ENCODE results near the gene CCL27. TPM values are rescaled to one million over a fixed set of nuclear protein-coding genes. Genes with fewer than 3 reads are reported as not detected.

The CCL27 gene, protein sequence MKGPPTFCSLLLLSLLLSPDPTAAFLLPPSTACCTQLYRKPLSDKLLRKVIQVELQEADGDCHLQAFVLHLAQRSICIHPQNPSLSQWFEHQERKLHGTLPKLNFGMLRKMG
- polyA plus RNA-seq (ENCODE audit: insufficient read length in 4 of 4) = under 1 TPM; 0.28 to 0.71 (median 0.54) TPM

- no peak for DNase-seq (ENCODE audit: low read depth in 4 of 4, low spot score in 3 of 4)
Observed at GRCh38 chr9:34662526-34663302, at the start of gene CCL27. TSS of gene CCL27 (minus strand) at chr9:34662657. CDS start at chr9:34662633, 24 bp downstream.

DNA sequence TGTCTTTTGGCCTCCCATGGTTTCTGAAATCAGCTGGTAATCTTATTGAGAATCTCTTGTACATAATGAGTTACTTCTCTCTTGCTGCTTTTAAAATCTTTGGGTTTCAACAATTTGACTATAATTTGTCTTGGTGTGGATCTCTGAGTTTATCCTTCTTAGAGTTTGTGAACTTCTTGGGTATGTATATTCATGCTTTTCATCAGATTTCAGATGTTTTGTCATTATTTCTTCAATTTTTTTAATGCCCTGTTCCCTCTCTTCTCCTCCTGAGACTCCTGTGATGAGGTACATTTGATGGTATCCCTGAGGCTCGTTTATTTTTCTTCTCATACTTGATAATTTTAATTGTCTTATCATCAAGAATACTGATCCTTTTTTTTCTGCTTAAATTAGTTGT, 49.7 kb upstream of the CCL27 start:
- DNase-seq (ENCODE audit: low read depth in 4 of 4, low spot score in 3 of 4) = no peak

DNA sequence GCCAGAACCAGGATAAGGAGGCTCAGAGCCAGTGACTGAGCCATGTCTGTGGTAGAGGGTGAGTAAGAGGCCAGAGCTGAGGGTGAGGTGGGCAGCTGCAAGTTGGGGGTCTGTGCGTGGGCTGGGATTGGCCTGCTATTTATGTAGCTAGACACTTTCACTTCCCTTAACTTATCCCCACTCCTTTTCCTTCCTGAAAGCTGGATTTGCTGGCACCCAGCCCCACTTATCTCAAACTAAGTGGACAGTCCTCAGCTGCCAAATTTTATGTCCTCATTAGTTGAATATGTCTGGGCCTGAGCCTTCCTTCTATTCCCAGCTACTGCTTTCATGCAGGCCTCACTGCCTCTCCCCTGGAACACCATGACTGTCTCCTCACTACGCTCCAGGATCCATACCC, 47.6 kb upstream of the CCL27 start, which contains the start of gene CCL21:
Gene CCL21 (minus strand): TSS at position 114 of the 400 bp plus-strand sequence. CDS start 70 bp downstream, at position 44.
- DNase-seq (ENCODE audit: low read depth in 4 of 4, low spot score in 3 of 4) = peak in 1 of 4 donors; percentile 33

GRCh38 chr9:34709196-34709978, 46.9 kb upstream of the CCL27 start:
- no peak for DNase-seq (ENCODE audit: low read depth in 4 of 4, low spot score in 3 of 4)

- no peak for DNase-seq (ENCODE audit: low read depth in 4 of 4, low spot score in 3 of 4)
Observed at GRCh38 chr9:34707130-34707529, 44.7 kb upstream of the CCL27 start.

DNA sequence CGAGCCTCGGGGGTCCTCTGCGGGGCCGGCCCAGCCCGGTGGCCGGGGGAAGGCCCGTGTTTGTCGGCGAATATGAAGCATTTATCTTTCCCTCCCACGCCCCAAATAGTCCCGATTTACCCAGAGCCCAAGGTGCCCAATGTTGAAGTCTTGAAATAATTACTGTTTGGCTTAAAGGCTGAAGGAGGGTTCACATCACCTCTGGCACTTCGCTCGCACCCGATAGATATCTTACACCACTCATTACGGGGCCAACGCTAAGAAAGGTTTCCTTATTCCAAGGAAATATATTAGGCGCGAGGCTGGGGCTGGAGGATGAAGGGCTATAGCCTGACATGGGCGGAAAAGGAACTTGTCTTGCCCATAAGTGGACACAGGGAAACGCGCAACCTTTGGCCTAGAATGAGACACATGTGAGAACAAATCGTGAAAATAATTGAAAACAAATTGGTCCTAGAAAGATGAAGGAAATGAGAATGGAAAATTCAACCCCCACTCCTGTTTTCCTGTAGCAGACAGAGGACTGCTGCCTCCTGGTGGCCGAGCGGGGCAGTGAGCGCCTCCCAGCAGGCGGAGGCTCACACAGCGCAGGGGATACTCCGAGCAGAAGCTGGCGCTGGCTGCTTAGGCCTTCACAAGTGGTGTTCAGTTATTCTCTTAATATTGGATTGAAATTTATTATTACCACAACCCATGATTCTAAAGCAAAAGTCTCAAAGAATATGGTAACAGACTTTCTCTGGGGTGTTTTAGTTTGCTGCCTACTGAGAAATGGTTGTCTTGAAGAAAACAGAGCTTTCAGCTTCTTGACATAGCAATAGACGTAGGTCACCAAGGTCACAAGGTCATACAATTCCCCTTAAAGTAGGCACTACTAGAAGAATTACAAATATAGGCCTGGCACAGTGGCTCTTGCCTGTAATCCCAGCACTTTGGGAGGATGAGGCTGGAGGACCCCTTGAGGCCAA, 39.6 kb upstream of the CCL27 start:
- peak; percentile 61 to 74 (median 63) for DNase-seq (ENCODE audit: low read depth in 4 of 4, low spot score in 3 of 4)

GRCh38 chr9:34701023-34701768, 38.7 kb upstream of the CCL27 start:
- DNase-seq (ENCODE audit: low read depth in 4 of 4, low spot score in 3 of 4) = peak in 3 of 4 donors; percentile 52 to 65 (median 63)

GRCh38 chr9:34694811-34695210, 32.4 kb upstream of the CCL27 start:
- DNase-seq (ENCODE audit: low read depth in 4 of 4, low spot score in 3 of 4) = no peak

GRCh38 chr9:34693560-34693959, 31.1 kb upstream of the CCL27 start:
- DNase-seq (ENCODE audit: low read depth in 4 of 4, low spot score in 3 of 4) = no peak

GRCh38 chr9:34691936-34692315, 29.5 kb upstream of the CCL27 start:
- no peak for DNase-seq (ENCODE audit: low read depth in 4 of 4, low spot score in 3 of 4)

GRCh38 chr9:34690983-34691935, 28.8 kb upstream of the CCL27 start, which contains the start of gene CCL19:
TSS of gene CCL19 (minus strand) at chr9:34691276. CDS start at chr9:34691139, 137 bp downstream.
- no peak for DNase-seq (ENCODE audit: low read depth in 4 of 4, low spot score in 3 of 4)

- DNase-seq (ENCODE audit: low read depth in 4 of 4, low spot score in 3 of 4) = no peak
Observed at GRCh38 chr9:34689512-34689911, 27.1 kb upstream of the CCL27 start.

DNA sequence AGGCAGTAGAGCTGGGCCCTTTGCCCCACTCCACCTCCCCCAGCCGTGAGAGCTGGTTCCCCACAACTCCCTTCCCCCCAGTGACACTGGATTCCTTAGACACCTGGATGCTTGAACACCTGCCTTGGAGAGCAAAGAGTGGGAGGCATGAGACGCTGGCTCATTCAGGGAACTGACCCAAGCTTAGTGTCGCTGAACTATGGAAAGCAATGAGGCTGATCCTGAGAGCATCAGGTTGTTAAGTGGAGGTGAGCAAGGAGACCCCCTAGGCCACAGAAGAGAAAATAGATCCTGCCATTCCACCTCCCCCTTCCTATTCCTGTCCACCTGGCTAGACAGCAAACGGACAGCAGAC, 26.6 kb upstream of the CCL27 start:
- no peak for DNase-seq (ENCODE audit: low read depth in 4 of 4, low spot score in 3 of 4)

GRCh38 chr9:34688329-34689115, 26.1 kb upstream of the CCL27 start:
- DNase-seq (ENCODE audit: low read depth in 4 of 4, low spot score in 3 of 4) = no peak

DNA sequence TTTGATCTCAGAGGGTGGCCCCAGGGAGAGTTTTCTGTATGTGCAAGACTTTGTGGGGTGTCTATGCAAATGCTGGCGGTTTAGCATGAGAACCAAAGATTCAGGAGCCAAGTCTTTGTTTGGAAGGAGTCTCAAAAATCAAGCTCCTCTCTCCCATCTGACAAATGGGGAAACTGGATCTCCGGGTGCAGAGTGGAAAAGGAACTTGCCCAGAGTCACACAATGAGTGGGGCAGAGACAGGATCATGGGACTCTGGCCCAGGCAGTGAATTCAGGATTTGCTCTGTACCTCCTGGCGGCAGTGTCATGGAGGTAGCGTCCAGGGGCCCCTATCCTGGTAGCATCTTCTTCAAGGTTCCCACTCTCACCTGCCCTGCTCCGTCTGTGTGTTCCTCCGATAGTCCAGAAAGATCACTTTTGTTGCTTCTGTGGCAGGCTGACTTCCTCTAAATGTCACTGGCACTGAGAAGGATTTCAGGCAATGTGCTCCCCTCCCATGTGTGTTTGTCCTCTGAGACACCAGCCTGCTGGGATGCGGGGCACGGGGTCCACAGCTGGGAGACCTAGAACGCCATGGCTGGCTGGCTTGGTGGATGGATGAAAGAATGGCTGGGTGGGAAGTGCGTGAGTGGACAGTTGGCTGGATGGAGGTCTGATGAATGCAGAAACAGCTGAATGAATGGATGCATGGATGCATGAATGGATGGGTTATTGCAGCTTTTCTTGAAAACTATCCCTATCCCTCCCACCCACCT, 25.0 kb upstream of the CCL27 start:
- DNase-seq (ENCODE audit: low read depth in 4 of 4, low spot score in 3 of 4) = no peak

- DNase-seq (ENCODE audit: low read depth in 4 of 4, low spot score in 3 of 4) = no peak
Observed at GRCh38 chr9:34686732-34687131, 24.3 kb upstream of the CCL27 start.

GRCh38 chr9:34686231-34686630, 23.8 kb upstream of the CCL27 start:
- DNase-seq (ENCODE audit: low read depth in 4 of 4, low spot score in 3 of 4) = no peak

All from right renal pelvis (tissue), 4 donors.